Measurements from ENCODE around the gene PLEKHA7.
"Not testable (repeated sequence)": the region's sequence is repeated elsewhere in the genome, so short reads cannot be mapped to it uniquely, and the experiment has no call there.

PLEKHA7 gene

DNA sequence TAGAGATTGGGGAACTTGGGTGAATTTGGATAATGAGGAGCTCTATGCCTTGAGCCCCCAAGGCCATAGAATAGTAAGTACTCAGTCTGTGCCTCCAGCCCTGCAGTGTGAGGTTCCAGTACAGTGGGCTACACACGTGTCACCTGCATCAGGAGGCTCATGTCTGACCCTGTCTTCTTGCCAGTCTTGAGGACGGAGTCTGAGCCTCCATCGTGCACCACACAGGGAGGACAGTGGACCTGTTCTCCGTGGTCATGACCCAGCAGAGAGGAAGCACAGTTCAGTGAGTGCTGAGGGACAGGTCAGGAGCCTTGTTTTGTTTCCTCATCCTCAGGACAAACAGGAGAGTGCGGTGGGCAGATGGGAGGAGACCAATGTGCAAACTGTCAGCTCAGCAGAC, 32.5 kb upstream of the PLEKHA7 start:
- no peak for TF ChIP-seq EZH2phosphoT487 (IDR thresholded peaks at IDR 0.05; ENCODE audit: borderline replicate concordance, low read length)
- TF ChIP-seq, protein P1, sequence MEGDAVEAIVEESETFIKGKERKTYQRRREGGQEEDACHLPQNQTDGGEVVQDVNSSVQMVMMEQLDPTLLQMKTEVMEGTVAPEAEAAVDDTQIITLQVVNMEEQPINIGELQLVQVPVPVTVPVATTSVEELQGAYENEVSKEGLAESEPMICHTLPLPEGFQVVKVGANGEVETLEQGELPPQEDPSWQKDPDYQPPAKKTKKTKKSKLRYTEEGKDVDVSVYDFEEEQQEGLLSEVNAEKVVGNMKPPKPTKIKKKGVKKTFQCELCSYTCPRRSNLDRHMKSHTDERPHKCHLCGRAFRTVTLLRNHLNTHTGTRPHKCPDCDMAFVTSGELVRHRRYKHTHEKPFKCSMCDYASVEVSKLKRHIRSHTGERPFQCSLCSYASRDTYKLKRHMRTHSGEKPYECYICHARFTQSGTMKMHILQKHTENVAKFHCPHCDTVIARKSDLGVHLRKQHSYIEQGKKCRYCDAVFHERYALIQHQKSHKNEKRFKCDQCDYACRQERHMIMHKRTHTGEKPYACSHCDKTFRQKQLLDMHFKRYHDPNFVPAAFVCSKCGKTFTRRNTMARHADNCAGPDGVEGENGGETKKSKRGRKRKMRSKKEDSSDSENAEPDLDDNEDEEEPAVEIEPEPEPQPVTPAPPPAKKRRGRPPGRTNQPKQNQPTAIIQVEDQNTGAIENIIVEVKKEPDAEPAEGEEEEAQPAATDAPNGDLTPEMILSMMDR (IDR thresholded peaks at IDR 0.05; ENCODE audit: low read depth, low read length, poor library complexity, severe bottlenecking), result no peak
- H4K20me1 ChIP-seq (ENCODE audit: control insufficient read depth, insufficient read depth, low read depth, low read length), result no peaks in the 10 kb centered on the region
- H3F3A ChIP-seq (ENCODE audit: control insufficient read depth, insufficient read depth), result no peaks in the 10 kb centered on the region
- no peaks in the 10 kb centered on the region for H3K27me3 ChIP-seq (ENCODE audit: control insufficient read depth, low read length)
- H3K36me3 ChIP-seq (ENCODE audit: control insufficient read depth, low read length), result no peaks in the 10 kb centered on the region
- no peaks in the 10 kb centered on the region for H3K4me1 ChIP-seq (ENCODE audit: control insufficient read depth, low read length)
- H3K9me2 ChIP-seq (replicated peaks; ENCODE audit: control insufficient read depth, low read length), result no peaks in the 10 kb centered on the region
- H3K9me3 ChIP-seq (ENCODE audit: control insufficient read depth, insufficient read depth, low read length), result no peaks in the 10 kb centered on the region
- H3K4me2 ChIP-seq (ENCODE audit: low read length), result no peak overlapping the region
- no peak overlapping the region for H3K27ac ChIP-seq (ENCODE audit: low read depth, low read length)
- H3K4me3 ChIP-seq (ENCODE audit: low read length), result no peak overlapping the region
- no peaks in the 10 kb centered on the region for H3K79me2 ChIP-seq (ENCODE audit: control insufficient read depth, low read length)

GRCh38 chr11:17036666-17037658, 22.7 kb upstream of the PLEKHA7 start:
- H3K4me1 ChIP-seq (ENCODE audit: control insufficient read depth, low read length), result no peaks in the 10 kb centered on the region
- no peaks in the 10 kb centered on the region for H3F3A ChIP-seq (ENCODE audit: control insufficient read depth, insufficient read depth)
- H4K20me1 ChIP-seq (ENCODE audit: control insufficient read depth, insufficient read depth, low read depth, low read length), result no peaks in the 10 kb centered on the region
- no peaks in the 10 kb centered on the region for H3K9me3 ChIP-seq (ENCODE audit: control insufficient read depth, insufficient read depth, low read length)
- no peak for TF ChIP-seq EZH2phosphoT487 (IDR thresholded peaks at IDR 0.05; ENCODE audit: borderline replicate concordance, low read length)
- TF ChIP-seq, protein P1 (IDR thresholded peaks at IDR 0.05; ENCODE audit: low read depth, low read length, poor library complexity, severe bottlenecking), result peak; percentile 43
- H3K4me2 ChIP-seq (ENCODE audit: low read length), result no peak overlapping the region
- no peaks in the 10 kb centered on the region for H3K79me2 ChIP-seq (ENCODE audit: control insufficient read depth, low read length)
- no peak overlapping the region for H3K4me3 ChIP-seq (ENCODE audit: low read length)
- no peaks in the 10 kb centered on the region for H3K36me3 ChIP-seq (ENCODE audit: control insufficient read depth, low read length)
- H3K27me3 ChIP-seq (ENCODE audit: control insufficient read depth, low read length), result no peaks in the 10 kb centered on the region
- H3K9me2 ChIP-seq (replicated peaks; ENCODE audit: control insufficient read depth, low read length), result no peaks in the 10 kb centered on the region
- no peak overlapping the region for H3K27ac ChIP-seq (ENCODE audit: low read depth, low read length)

DNA sequence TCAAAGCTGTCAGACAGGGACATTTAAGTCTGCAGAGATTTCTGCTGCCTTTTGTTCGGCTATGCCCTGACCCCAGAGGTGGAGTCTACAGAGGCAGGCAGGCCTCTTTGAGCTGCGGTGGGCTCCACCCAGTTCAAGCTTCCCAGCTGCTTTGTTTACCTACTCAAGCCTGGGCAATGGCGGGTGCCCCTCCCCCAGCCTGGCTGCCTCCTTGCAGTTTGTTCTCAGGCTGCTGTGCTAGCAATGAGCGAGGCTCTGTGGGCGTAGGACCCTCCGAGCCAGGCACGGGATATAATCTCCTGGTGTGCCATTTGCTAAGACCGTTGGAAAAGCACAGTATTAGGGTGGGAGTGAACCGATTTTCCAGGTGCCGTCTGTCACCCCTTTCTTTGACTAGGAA, 19.8 kb upstream of the PLEKHA7 start:
- H3K27me3 ChIP-seq (ENCODE audit: control insufficient read depth, low read length); H3K36me3 ChIP-seq (ENCODE audit: control insufficient read depth, low read length); H3K9me2 ChIP-seq (replicated peaks; ENCODE audit: control insufficient read depth, low read length); H3K4me1 ChIP-seq (ENCODE audit: control insufficient read depth, low read length); H3F3A ChIP-seq (ENCODE audit: control insufficient read depth, insufficient read depth); H3K27ac ChIP-seq (ENCODE audit: low read depth, low read length); H3K79me2 ChIP-seq (ENCODE audit: control insufficient read depth, low read length); H4K20me1 ChIP-seq (ENCODE audit: control insufficient read depth, insufficient read depth, low read depth, low read length); H3K9me3 ChIP-seq (ENCODE audit: control insufficient read depth, insufficient read depth, low read length); H3K4me2 ChIP-seq (ENCODE audit: low read length); H3K4me3 ChIP-seq (ENCODE audit: low read length): not testable (repeated sequence)

DNA sequence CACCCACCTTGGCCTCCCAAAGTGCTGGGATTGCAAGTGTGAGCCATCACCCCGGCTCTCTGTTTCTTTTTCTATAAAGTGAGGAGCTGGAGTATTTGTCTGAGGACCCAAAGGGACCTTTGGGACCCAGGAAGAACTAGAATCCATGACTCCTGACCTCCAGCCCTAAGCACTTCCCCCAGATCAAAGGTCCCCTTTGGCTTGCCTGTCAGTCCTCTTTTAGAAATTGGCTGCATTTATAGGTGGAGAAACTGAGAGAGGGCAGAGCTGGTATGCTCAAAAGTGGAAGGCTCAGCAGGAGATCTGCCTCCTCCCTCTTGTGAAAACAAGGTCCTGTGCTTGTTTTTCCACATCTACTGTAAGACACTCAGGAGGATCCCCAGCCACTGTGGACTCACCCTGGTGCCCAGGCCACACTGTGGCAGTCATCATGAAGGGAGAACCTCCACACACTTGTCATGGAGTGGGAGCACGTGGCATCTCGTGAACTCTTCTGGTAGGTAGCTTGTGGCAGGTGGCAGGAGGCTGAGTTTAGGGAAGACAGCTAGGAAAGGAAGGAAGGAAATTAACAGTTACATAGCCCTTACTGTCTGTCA, 12.4 kb upstream of the PLEKHA7 start:
- no peaks in the 10 kb centered on the region for H3F3A ChIP-seq (ENCODE audit: control insufficient read depth, insufficient read depth)
- no peak overlapping the region for H3K4me3 ChIP-seq (ENCODE audit: low read length)
- H3K36me3 ChIP-seq (ENCODE audit: control insufficient read depth, low read length), result no peaks in the 10 kb centered on the region
- H3K79me2 ChIP-seq (ENCODE audit: control insufficient read depth, low read length), result no peaks in the 10 kb centered on the region
- H3K4me1 ChIP-seq (ENCODE audit: control insufficient read depth, low read length), result no peaks in the 10 kb centered on the region
- H3K27me3 ChIP-seq (ENCODE audit: control insufficient read depth, low read length), result peaks cover 3% of the 10 kb centered on the region
- H3K4me2 ChIP-seq (ENCODE audit: low read length), result no peak overlapping the region
- H3K9me3 ChIP-seq (ENCODE audit: control insufficient read depth, insufficient read depth, low read length), result no peaks in the 10 kb centered on the region
- no peaks in the 10 kb centered on the region for H3K9me2 ChIP-seq (replicated peaks; ENCODE audit: control insufficient read depth, low read length)
- no peaks in the 10 kb centered on the region for H4K20me1 ChIP-seq (ENCODE audit: control insufficient read depth, insufficient read depth, low read depth, low read length)
- TF ChIP-seq, protein P1 (IDR thresholded peaks at IDR 0.05; ENCODE audit: low read depth, low read length, poor library complexity, severe bottlenecking), result no peak
- no peak for TF ChIP-seq EZH2phosphoT487 (IDR thresholded peaks at IDR 0.05; ENCODE audit: borderline replicate concordance, low read length)
- no peak overlapping the region for H3K27ac ChIP-seq (ENCODE audit: low read depth, low read length)

Data from DOHH2 (cell line).